ENCODE results near the gene PDE1A.

PDE1A gene

DNA sequence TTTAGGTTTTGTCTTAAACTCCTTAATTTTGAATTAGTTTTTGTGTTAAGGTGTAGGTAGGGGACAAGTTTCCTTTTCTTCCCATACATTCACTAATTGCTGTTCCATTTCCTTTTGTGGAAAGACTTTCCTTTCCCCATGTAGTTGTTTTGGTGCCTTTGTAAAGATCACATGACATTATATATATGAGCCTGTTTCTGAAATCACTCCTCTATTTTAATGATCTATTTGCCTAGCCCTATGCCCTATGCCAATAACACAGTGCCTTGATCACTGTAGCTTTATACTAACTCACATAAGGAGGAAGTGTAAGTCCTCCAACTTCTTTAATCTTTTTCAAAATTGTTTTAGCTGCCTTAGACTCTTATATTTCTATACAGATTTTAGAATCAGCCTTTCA lies 229.3 kb downstream of the PDE1A start:
- no peak for DNase-seq (ENCODE audit: low read depth)

DNA sequence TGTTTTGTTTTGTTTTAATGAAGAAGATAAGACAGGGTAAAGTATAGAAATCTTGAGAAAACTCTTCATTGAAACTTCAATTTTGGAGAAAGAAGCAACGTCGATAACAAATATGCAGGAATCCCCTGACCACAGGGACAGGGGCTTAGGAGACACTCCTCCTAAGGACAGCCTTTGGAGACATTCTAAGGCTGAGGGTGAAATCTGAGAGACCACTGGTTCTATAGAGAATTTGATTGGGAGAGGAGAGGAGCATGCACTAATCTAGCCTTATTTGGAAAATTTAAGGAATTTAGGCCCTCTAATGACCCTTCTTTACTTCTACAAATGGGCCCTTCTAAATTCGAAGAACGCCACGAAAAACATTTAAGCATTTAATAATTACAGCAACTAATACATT lies 233.5 kb downstream of the PDE1A start:
- no peak for DNase-seq (ENCODE audit: low read depth)

DNA sequence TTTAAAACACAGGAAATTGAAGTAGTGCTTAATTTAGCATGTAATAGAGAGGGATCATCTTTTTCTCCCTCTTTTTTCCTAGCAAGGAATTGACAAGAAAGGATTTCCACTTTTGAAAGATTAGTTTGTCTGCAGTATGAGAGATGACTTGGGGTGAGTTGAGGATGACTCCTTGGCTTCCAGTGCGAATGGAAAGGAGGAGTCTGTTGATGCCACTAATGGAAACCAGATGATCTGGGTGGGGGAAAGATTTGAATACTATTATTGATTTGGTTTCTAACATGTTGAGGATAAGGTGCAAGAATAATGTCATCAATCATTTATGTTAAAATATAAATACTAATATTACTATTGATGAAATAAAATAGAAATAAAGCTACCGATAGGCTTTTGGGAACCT lies 235.8 kb downstream of the PDE1A start:
- DNase-seq (ENCODE audit: low read depth): no peak

DNA sequence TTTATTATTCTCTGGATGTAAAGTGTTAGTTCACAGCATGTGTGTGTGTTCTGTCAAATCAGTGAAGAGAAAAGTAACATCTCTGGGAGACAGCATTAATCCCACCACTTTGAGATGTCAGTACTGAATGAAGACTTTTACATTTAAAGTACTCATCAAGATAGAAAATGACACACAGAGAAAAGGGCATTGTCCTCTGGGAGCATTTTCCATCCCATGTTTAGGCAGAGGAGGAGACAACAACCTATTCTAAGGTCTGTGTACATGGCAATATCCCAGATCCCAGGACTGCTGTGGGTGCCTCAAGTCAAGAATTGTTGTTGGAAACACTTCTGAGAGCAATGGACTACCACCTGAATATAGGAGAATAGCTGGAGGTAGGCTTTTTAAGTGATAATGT lies 239.7 kb downstream of the PDE1A start:
- no peak for DNase-seq (ENCODE audit: low read depth)

DNA sequence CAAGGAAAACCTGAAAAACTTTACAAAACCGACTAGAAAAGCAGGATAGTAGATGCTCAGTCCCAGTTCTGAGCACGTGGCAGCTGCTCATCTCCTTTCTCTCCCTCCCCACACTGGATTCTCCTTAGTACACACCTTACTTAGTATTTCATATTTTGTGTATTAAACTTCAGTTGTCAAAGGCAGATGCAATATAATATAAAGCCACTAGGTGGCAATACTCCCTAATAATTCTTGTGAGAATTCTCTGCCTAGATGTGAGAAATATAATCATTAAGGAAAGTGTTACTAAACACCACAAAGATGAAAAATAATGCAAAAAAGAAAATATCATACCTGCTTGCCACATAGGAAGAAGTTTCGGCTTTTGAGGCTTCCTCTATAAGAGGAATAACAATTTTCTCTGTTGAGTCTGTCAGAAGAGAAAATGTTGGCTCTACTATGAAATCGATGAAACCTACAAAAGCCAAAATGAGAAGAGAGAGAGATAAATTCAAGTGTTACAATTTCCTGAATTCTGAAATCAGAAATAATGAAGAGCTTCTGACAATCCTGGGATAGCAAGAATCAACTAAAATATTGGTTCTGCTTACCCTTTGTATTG lies 240.6 kb downstream of the PDE1A start:
- no peak for DNase-seq (ENCODE audit: low read depth)

DNA sequence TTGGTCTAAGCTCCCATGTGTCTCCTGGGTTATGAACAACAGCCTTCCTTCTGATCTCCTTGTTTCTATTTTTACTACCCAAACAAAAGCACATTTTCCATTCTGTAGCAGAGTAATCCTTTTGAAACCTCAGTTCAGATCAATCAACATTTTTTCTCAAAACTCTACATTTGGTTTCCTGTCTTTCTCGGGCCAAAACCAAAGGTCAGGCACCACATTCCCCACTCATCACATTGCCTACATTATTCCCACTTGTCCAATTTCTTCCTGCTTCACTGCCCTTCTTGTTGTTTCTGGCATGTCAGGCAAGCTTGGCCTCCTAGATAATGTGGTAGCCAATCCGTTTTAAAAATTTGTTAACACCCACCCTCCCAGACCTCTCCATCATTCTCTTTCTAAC lies 244.4 kb downstream of the PDE1A start:
- no peak for DNase-seq (ENCODE audit: low read depth)

DNA sequence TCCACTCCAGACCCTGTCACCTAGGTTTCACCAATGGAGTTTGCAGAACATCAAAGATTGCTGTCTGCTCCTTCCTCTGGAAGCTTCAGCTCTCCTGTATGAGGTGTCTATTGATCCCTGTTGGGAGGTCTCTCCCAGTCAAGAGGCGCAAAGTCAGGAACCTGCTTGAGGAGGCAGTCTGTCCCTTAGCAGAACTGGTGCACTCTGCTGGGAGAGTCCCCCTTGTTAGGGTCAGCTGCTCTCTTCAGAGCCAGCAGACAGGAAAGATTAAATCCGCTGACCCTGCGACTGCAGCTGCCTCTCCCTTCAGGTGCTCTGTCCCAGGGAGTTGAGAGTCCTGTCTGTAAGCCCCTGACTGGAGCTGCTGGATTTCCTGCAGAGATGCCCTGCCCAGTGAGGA lies 245.5 kb downstream of the PDE1A start:
- no peak for DNase-seq (ENCODE audit: low read depth)

DNA sequence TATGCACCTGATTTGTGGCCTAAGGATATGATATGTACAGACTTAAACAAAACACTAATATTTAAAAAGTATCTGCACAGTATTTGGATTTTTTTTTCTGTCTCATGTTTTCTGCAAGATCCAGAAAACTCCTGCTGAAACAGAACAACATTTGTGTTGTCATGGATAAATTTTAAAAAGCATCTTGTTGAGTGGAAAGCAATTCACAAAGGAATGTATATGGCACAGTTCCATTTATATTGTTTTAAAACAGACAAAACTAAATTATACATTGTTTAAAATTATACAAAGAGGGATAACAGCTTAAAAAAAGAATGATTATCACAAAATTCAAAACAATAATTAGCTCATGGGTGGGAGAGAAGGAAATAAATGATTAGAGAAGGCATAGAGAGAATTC lies 247.7 kb downstream of the PDE1A start:
- no peak for DNase-seq (ENCODE audit: low read depth)

DNA sequence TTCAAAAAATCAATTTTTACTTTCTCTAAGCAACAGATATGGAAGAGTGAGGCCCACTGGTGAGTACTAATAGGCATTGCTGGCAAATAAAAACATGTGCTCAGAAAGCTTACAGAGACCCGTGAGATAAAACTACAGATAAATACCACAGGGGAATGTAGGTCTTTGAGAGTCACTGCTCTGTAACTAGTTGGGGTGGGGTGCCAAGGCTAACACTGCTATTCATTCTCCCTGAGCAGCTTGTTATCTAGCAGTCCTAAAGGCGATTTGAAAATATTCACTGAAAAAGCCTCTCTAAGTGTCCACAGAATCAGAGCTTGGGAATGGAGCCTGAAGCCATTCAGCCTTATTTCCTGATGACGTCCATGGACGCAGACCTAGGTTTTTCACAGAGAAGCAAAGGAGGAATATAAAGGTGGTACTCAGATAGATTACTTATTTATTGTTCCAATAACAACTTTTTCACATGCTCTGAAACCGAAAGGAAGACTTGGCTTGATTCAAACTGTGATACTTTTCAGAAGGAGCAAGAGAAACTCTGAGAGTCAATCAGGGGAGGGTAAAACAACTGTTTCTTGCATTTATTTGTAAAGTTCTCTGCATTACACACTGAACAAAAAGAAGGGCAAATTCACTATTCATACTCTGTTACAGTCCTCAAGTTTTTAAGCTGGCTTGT lies 252.8 kb downstream of the PDE1A start:
- DNase-seq (ENCODE audit: low read depth): no peak

DNA sequence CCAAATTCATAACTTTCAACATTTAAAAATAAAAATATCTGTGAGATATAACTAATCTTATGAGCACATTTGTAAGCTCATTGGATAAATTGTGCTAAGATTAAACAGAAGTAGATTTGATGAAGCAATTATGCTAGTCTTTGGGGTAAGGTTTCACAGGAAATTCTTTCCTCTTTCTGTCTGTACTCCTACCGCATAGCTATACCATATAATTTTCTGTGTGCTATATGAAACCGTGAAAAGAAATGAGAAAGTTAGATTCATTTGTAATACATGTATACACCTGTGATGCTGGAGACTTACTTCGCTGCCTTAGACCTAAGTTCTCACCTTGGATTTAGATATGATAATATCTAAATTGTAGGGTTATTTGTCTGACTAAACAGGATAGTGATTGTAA lies 256.5 kb downstream of the PDE1A start:
- no peak for DNase-seq (ENCODE audit: low read depth)

DNA sequence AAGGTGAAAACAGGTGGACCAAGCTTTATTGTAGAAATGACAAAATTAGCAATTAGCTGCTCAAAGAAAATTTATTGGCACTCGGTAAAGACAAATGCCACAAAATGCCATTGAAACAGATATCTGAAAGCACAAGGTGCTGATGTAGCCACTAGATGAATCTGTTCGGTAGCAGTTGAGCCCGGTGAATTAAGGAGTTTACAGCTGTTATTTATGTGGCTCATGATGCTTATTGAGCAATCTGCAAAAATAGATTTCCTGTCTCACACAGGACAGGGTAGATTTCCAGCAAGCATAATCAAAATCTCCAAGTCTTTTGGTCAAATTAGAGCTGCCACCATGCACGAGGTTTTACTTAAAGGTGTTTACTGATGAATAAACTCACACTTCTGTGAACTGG lies 259.0 kb downstream of the PDE1A start:
- DNase-seq (ENCODE audit: low read depth): no peak

DNA sequence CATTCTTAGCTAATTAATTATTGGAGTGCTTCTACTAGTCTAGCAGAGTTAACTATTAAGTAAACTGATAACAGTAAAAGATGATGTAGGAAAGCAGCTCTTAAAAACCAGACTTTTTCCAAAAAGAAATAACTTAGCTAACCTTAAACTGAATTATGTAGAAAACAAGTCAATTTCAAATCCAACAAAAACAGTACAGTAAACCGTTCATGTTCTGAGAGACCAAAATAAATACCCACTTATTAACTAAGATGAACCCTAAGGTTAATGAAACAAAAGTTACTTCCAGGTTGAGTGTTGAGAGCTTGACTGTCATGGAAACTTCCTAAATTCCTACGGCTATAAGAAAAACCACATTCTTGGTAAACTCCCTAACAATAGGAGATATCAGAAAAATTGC lies 260.0 kb downstream of the PDE1A start:
- DNase-seq (ENCODE audit: low read depth): no peak

DNA sequence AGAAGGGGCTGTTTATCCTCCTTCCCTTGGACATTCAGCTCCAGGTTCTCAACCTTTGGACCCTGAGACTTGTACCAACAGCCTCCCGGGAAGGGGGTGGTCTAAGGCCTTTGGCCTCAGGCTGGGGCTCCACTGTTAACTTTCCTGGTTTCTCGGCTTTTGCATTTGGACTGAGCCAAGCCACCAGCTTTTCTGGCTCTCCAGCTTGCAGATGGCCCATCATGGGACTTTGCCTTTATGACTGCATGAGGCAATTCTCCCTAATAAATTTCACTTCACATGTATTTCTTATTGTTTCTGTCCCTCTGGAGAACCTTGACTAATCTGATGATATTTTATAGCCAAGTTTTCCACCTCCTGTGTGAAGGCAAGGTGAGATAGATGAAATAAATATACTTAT lies 260.4 kb downstream of the PDE1A start:
- no peak for DNase-seq (ENCODE audit: low read depth)

DNA sequence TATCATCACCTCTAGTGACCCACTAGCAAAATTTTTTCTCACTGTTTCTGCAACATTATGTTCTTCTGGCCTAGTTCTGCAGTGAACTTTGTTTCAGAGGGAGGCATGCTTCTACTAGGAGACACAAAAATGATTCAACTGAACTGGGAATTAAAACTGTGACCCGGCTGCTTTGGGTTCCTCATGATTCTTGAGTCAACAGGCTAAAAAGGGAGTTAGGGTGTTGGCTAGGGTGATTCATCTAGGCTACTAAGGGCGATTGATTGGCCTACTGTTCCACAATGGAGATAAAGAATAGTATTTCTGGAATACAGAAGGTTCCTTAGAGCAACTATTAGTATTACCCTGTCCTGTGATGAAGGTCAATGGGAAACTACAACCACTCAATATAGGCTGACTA lies 261.6 kb downstream of the PDE1A start:
- DNase-seq (ENCODE audit: low read depth): no peak

DNA sequence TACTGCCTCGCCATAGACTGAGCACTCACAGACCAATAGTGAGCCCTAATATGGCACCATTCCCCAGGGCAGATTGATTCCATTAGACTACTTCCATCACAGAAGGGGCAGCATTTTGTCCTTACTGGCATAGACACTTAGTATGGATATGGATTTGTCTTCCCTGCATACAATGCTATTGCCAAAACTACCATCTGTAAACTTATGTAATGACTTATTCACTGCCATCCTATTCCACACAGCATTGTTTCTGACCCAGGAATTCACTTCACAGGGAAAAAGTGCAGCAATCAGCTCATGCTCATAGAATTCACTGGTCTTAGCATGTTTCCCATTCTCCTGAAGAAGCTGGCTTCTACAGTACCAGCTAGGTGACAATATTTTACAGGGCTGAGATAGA lies 262.1 kb downstream of the PDE1A start:
- no peak for DNase-seq (ENCODE audit: low read depth)

DNA sequence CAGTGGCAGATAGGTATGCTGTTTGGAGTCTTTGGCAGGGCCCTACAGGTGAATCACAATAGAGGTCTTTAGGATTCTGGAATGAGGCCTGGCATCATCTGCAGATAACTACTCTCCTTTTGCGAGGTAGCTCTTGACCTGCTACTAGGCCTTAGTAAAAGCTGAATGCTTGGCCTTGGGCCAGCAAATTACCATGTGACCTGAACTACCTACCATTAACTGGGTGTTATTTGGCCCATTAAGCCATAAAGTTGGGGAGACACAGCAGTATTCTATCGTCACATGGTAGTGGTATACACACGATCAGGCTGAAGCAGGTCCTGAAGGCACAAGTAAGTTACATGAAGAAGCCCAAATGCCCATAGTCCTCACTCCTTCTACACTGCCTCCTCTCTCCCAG lies 263.0 kb downstream of the PDE1A start:
- no peak for DNase-seq (ENCODE audit: low read depth)

DNA sequence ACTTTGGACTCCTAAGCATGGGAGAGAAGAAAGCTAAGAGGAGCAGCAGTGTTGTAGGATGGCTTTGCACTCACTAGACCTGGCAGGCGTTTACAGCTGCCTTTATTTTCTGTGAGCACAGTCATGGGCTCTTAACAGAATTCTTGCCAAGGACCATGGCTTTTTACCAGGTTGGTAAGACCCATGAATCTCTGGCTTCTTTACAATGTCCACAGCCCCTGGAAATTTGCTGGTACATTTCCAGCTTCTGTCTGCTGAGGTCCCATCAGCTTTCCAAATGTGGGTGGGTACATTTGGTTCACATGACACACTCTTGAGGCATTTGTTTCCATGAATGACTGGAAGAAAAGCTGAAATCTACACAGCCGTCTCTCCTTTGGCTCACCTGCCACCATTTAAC lies 278.5 kb downstream of the PDE1A start:
- DNase-seq (ENCODE audit: low read depth): no peak

DNA sequence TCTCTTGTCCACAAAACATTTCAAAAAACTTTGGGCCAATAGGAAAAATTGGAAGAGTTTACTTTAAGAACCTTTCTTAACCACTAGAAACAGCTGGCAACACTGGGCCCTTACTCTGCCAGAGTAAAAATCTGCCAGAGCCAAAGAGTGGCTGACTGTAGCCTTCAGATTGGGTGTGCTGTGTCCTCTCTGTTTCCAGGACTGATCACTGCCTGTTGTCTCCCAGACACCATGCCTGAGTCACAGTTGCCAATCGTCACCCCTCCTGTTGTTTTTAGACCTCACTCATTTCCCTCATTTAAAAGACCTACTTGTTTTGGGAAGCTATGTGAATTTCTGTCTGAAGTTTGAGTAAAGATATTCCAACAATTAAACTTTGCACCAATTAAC lies 282.1 kb downstream of the PDE1A start:
- DNase-seq (ENCODE audit: low read depth): no peak

DNA sequence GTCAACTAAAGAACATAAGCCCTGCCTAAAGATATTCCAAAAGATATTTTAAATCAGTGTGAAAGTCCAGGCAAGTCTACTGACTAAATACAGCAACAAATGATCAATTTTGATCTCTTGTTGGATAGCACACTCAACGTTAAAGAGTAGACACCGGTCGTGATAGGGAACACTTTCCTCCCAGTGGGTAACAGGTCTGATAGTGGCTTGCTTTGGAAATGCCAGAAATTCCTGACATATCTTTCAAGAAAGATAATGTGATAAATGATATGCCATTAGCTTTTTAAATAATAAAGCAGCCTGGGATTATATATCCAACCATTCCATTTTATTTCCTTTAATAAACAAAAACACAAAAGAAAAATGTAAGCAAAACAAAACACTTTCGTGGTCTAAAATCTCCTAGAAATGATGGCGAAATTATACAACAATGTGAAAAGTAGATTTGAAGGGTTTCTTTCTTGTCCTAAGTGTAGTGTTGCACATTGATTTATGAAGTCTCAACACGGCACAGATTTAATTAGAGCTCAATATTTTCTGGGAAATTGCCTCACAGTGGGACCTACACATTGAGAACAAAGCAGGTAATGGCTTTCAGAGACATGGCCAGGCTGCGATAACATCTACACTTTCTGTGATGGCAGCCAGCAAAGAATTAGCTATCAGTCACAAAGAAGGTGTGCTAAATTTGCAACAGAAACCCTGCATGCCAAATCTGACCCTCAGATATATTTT lies 282.6 kb downstream of the PDE1A start:
- no peak for DNase-seq (ENCODE audit: low read depth)

DNA sequence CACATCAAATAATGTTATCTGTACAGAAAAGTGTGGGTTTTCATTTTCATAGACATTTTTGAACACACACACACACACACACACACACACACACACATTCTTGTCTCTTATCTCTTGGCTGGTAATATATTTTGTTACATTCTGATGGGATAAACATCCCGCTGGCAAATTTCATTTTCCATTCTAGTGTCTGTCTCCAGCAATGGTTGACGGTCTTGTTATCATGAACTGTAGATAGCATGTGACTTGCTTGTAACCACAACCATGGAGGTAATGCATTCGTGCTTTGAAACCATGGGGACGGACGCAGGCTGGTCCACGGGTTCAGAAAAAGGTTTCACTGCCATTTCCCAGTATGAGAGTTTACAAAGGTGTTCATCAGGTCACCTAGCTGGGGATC lies 284.8 kb downstream of the PDE1A start:
- DNase-seq (ENCODE audit: low read depth): no peak

DNA sequence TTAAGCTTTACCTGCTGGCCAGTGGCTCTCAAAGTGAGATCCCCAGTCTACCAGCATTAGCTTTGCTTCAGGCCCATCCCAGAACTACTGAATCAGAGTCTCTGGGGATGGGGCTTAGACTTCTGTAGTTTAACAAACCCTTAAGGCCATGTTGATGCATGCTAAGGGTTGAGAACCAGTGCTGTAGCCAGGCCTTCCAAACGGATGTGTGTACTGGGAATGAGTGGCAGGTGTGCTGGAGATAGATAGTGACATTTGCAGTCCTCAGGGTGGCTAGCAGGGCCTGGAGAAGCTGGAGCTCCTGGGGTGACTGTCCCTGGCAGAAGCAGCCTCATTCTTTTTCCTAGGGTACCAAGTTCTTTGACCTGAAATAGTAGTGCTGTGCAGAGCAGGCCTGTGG lies 292.6 kb downstream of the PDE1A start:
- no peak for DNase-seq (ENCODE audit: low read depth)

DNA sequence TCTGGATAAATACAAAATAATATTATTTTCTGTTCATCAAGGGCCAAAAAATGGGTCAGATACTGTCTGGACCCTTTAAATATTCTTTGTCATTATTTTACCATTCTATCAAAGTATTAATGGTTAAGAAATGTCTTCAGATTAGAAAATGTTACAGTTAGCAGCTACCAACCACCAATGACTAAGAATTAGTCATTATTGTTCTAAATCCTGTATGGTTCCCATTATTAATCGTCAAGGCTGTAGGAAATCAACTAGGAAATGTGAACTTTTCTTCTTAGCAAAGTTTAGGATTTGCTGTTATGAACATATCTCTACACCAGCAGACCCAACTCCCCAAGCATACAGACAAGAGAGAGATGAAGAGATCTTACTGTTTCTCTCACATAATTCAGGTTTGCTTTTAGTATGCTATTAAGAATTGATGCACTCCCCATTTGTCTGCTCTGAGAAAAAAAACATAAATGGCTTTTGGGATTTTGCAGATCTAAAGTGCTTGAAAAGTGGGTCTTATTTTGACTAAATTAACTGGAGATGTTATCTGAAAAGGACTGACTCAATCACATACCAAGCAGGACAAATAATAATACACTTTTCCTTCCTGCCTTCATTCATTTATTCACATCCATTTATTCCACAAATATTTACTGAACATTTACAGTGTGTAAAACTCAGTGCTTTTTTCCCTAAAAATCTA lies 293.5 kb downstream of the PDE1A start:
- DNase-seq (ENCODE audit: low read depth): no peak

DNA sequence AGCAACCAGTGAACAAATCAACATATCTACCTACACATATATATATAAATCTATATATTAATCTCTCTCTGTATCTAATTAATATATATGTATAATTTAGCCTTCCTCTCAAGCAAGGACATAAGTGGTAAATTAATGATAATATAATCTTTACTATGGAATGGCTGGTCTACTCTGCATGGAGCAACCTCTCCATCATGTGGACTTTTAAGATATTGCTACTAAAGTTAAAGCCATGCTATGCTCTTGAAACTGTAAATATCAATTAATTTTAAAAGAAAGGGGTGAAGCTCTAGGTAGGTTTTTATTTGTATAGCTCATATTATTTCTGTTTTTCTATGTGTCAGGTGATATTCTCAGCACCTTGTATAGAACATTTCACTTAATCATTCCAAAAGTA lies 294.2 kb downstream of the PDE1A start:
- DNase-seq (ENCODE audit: low read depth): no peak

Data from stimulated activated CD8-positive, alpha-beta memory T cell treated with anti-CD3 and anti-CD28 coated beads, Interleukin-15, amount 100 ng/mL, for 1 hour (primary cell).